Activated T-helper 1 cell treated with anti-CD3 and anti-CD28 coated beads, Interleukin-12 subunit alpha, Interleukin-12 subunit beta, Interleukin-2, Interleukin-4 antibody, amounts not matched to agents 30 ng/mL and 10 ng/mL and 1 ng/mL, durations not matched to agents 14 hours and 24 hours and 36 hours (primary cell): ENCODE data around the gene ZNF337. TPM values are rescaled to one million over a fixed set of nuclear protein-coding genes. Genes with fewer than 3 reads are reported as not detected.
"Not testable (repeated sequence)": the region's sequence is repeated elsewhere in the genome, so short reads cannot be mapped to it uniquely, and the experiment has no call there.

Experiments used
- DNase-seq: peaks from one replicate; pipeline ENCODE4 v3.0.0; 2021; ENCODE audit warnings: low spot score
- H3K27ac Mint-ChIP-seq: one replicate; pipeline ENCODE4 v1.8.0; 2021; ENCODE audit warnings: mild to moderate bottlenecking, mixed read lengths
- H3K27me3 Mint-ChIP-seq: one replicate; pipeline ENCODE4 v1.8.0; 2022; ENCODE audit warnings: mild to moderate bottlenecking, moderate library complexity, mixed read lengths; ENCODE audit not compliant: insufficient read depth
- H3K36me3 Mint-ChIP-seq: one replicate; pipeline ENCODE4 v1.8.0; 2021; ENCODE audit warnings: low read depth, mixed read lengths
- H3K4me1 Mint-ChIP-seq: one replicate; pipeline ENCODE4 v1.8.0; 2021; ENCODE audit warnings: low read depth, mixed read lengths
- H3K4me3 Mint-ChIP-seq: one replicate; pipeline ENCODE4 v1.8.0; 2021; ENCODE audit warnings: mild to moderate bottlenecking, moderate library complexity, mixed read lengths
- H3K9me3 Mint-ChIP-seq: one replicate; pipeline ENCODE4 v1.8.0; 2021; ENCODE audit warnings: mixed read lengths
- intact Hi-C: fragments of 100-400 bp; cut with micrococcal nuclease; formaldehyde crosslinking; loops from one replicate; pipeline ENCODE4 v1.15.1; 2024
- total RNA-seq: library from RNA; stranded (reverse); gene quantifications from 2 replicates; pipeline ENCODE4 v1.2.3, GENCODE V29; 2022

ZNF337 gene
- total RNA-seq, 1 donor from 2014 or later: 13.9 TPM

DNA sequence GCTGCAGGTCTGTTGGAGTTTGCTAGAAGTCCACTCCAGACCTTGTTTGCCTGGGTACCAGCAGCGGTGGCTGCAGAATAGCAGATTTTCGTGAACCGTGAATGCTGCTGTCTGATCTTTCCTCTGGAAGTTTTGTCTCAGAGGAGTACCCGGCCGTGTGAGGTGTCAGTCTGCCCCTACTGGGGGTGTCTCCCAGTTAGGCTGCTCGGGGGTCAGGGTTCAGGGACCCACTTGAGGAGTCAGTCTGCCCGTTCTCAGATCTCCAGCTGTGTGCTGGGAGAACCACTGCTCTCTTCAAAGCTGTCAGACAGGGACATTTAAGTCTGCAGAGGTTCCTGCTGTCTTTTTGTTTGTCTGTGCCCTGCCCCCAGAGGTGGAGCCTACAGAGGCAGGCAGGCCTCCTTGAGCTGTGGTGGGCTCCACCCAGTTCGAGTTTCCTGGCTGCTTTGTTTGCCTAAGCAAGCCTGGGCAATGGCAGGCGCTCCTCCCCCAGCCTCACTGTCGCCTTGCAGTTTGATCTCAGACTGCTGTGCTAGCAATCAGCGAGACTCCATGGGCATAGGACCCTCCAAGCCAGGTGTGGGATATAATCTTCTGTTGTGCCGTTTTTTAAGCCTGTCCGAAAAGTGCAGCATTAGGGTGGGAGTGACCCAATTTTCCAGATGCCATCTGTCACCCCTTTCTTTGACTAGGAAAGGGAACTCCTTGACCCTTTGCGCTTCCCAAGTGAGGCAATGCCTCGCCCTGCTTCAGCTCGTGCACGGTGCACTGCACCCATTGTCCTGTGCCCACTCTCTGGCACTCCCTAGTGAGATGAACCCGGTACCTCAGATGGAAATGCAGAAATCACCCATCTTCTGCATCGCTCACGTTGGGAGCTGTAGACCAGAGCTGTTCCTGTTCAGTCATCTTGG, 22.5 kb upstream of the ZNF337 start:
- Mint-ChIP-seq H3K9me3 (peaks cover 15% of the 10 kb centered on the region), H3K4me3 (peak overlapping the region; percentile 2), H3K36me3 (peaks cover 12% of the 10 kb centered on the region), H3K4me1 (peaks cover 23% of the 10 kb centered on the region)
- H3K27me3 Mint-ChIP-seq, intact Hi-C loops, H3K27ac Mint-ChIP-seq: not testable (repeated sequence)
- peak; percentile 47 for DNase-seq

DNA sequence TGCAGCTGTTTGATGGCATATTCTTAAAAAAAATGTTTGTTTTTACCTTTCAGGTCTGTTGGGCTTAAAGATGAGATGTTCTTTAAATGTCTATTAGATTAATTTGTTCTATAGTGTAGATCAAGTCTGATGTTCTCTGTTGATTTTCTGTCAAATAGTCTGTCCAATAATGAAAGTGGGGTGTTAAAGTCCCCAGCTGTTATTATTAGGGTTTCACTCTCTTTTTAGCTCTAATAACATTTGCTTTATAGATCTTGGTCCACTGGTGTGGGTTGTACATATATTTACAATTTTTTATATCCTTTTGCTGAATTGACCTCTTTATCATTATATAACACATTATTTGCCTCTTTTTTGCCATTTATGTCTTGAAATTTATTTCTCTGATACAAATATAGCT, 11.0 kb upstream of the ZNF337 start:
- Mint-ChIP-seq H3K9me3 (peaks cover 38% of the 10 kb centered on the region), H3K27me3 (peaks cover 8% of the 10 kb centered on the region), H3K4me1 (peaks cover 37% of the 10 kb centered on the region), H3K36me3 (peaks cover 24% of the 10 kb centered on the region), H3K27ac (no peak overlapping the region), H3K4me3 (no peak overlapping the region)
- DNase-seq: no peak
- intact Hi-C loops: no loop called here

DNA sequence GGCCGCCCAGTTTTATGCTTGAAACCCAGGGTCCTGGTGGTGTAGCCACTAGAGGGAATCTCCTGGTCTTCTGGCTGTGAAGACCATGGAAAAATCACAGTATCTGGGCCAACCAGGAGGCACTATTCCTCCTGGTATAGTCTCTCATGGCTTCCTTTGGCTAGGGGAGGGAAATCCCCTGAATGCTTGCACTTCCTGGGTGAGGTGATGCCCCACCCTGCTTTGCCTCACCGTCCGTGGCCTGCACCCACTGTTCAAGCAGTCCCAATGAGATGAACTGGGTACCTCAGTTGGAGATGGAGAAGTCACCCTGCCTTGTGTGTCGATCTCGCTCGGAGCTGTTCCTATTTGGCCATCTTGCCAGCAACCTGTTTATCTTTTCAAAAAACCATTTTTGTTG, 10.1 kb upstream of the ZNF337 start:
- H3K4me3 Mint-ChIP-seq: peak overlapping the region; percentile 41

DNA sequence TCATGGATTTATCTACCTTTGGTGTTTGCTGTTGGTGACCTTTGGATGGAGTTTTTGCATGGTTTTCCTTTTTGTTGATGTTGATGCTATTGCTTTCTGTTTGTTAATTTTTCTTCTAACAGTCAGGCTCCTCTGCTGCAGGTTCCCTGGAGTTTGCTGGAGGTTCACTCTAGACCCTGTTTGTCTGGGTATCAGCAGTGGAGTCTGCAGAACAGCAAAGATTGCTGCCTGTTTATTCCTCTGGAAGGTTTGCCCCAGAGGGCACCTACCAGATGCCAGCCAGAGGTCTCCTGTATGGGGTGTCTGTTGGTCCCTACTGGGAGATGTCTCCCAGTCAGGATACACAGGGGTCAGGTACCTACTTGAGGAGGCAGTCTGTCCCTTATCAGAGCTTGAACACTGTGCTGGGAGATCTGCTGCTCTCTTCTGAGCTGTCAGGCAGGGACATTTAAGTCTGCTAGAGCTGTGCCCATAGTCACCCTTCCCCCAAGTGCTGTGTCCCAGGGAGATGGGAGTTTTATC, 9.2 kb upstream of the ZNF337 start:
- no peak overlapping the region for H3K27ac Mint-ChIP-seq
- H3K9me3 Mint-ChIP-seq: peaks cover 27% of the 10 kb centered on the region
- no peak overlapping the region for H3K4me3 Mint-ChIP-seq
- peaks cover 16% of the 10 kb centered on the region for H3K36me3 Mint-ChIP-seq
- intact Hi-C loops: no loop called here
- peaks cover 10% of the 10 kb centered on the region for H3K27me3 Mint-ChIP-seq
- no peak for DNase-seq
- peaks cover 37% of the 10 kb centered on the region for H3K4me1 Mint-ChIP-seq

More for the DNA sequence above, 10.1 kb upstream of the ZNF337 start:
- peak; percentile 28 for DNase-seq
- H3K36me3 Mint-ChIP-seq: peaks cover 21% of the 10 kb centered on the region
- peak overlapping the region; percentile 71 for H3K27ac Mint-ChIP-seq
- intact Hi-C loops: no loop called here
- peaks cover 31% of the 10 kb centered on the region for H3K9me3 Mint-ChIP-seq
- H3K4me1 Mint-ChIP-seq: peaks cover 37% of the 10 kb centered on the region
- peaks cover 10% of the 10 kb centered on the region for H3K27me3 Mint-ChIP-seq

DNA sequence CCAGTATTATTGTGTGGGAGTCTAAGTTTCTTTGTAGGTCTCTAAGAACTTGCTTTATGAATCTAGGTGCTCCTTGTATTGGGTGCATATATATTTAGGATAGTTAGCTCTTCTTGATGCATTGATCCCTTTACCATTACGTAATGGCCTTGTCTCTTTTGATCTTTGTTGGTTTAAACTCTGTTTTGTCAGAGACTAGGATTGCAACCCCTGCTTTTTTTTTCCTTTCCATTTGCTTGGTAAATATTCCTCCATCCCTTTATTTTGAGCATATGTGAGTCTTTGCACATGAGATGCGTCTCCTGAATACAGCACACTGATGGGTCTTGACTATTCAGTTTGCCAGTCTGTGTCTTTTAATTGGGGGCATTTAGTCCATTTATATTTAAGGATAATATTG, 7.7 kb upstream of the ZNF337 start:
- H3K36me3 Mint-ChIP-seq: peaks cover 26% of the 10 kb centered on the region
- H3K27me3 Mint-ChIP-seq: peaks cover 12% of the 10 kb centered on the region
- DNase-seq, intact Hi-C loops, H3K4me3 Mint-ChIP-seq, H3K27ac Mint-ChIP-seq: not testable (repeated sequence)
- H3K9me3 Mint-ChIP-seq: peaks cover 39% of the 10 kb centered on the region
- peaks cover 37% of the 10 kb centered on the region for H3K4me1 Mint-ChIP-seq

DNA sequence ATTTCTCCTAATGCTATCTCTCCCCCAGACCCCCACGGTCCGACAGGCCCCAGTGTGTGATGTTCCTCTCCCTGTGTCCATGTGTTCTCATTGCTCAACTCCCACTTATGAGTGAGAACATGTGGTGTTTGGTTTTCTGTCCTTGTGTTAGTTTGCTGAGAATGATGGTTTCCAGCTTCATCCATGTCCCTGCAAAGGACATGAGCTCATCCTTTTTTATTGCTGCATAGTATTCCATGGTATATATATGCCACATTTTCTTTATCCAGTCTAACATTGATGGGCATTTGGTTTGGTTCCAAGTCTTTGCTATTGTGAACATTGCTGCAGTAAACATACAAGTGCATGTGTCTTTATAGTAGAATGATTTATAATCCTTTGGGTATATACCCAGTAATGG, 4.2 kb upstream of the ZNF337 start:
- DNase-seq, intact Hi-C loops, H3K27ac Mint-ChIP-seq: not testable (repeated sequence)
- Mint-ChIP-seq H3K4me3 (peak overlapping the region; percentile 5), H3K9me3 (peaks cover 42% of the 10 kb centered on the region), H3K27me3 (peaks cover 12% of the 10 kb centered on the region), H3K4me1 (peaks cover 25% of the 10 kb centered on the region), H3K36me3 (peaks cover 17% of the 10 kb centered on the region)

DNA sequence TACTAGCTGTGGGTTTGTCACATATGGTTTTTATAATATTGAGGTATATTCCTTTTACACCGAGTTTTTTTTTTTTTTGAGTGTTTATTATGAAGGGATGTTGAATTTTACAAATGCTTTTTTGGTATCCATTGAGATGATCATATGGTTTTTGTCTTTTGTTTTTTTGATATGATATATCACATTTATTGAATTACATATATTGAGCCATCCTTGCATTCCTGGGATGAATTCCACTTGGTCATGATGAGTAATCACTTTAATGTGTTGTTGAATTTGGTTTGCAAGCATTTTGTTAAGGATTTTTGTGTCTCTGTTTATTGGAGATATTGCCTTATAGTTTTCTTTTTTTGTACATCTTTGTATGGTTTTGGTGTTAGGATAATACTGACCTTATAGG, 3.3 kb upstream of the ZNF337 start:
- Mint-ChIP-seq H3K36me3 (peaks cover 16% of the 10 kb centered on the region), H3K9me3 (peaks cover 39% of the 10 kb centered on the region), H3K4me1 (peaks cover 19% of the 10 kb centered on the region), H3K27me3 (peaks cover 10% of the 10 kb centered on the region), H3K27ac (no peak overlapping the region), H3K4me3 (no peak overlapping the region)
- no peak for DNase-seq
- intact Hi-C loops: loop anchor here (5.0 kb wide), 3 partner anchors 293 to 503 kb away; partner anchors contain the start of genes ENTPD6, GINS1 and PYGB

DNA sequence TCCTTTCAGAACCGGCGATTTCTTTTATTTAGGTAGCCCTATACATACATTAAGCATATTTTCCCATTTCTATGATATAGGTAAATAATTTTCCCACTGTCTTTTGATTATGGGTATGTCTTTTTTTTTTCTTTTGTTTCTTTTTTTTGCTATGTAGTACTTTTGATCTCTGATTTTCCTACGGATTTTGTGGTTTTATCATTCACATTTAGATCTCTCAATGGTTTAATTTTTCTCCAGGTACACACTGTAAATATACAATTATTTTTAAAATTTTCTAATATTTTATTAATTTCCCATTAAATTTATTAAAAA, 436 bp upstream of the ZNF337 start:
- Mint-ChIP-seq H3K4me1 (peaks cover 28% of the 10 kb centered on the region), H3K4me3 (peak overlapping the region; percentile 91), H3K27ac (peak overlapping the region; percentile 93), H3K36me3 (peaks cover 17% of the 10 kb centered on the region), H3K9me3 (peaks cover 25% of the 10 kb centered on the region), H3K27me3 (peaks cover 3% of the 10 kb centered on the region)
- intact Hi-C loops: loop anchor here (2.0 to 5.0 kb wide), 5 partner anchors 112 to 500 kb away; partner anchors contain the start of genes ENTPD6, GINS1, NINL and PYGB
- DNase-seq: no peak

DNA sequence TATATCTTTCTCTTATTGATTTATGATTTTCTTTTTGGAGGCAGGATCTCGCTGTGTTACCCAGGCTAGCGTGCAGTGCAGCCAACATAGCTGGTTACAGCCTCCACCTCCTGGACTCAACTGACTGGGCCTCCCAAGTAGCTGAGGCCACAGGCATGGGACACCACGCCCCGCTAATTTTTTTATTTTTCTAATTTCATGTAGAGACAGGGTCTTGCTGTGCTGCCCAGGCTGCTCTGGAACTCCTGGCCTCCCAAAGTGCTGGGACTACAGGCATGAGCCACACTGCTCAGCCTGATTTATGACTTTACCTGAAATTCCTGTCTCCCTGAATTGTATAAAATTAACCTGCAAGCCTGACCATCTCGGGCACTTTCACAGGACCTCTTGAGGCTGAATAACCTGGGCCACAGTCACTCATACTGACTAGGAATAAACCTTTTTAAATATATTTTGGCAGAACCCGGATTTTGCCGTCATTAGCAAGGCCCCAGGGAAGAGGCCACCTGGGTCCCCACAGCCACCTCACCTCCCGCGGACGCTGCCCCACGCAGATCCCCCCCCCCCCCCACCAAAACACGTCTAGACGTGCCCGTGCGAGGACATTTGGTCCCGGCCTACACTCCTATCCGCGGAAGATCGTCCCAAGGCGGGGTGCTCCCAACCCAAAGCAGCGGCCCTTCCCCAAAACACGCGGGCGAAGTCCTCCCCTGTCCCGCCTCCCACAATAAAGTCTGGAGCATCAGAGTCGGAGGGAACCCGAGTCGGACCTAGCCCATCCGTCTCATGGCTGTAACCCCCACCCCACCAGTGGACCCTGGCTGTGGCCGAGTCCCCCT, 902 bp downstream of the ZNF337 start:
- DNase-seq: no peak
- peaks cover 18% of the 10 kb centered on the region for H3K9me3 Mint-ChIP-seq
- H3K36me3 Mint-ChIP-seq: peaks cover 24% of the 10 kb centered on the region
- H3K4me1 Mint-ChIP-seq: peaks cover 34% of the 10 kb centered on the region
- peak overlapping the region; percentile 72 for H3K27ac Mint-ChIP-seq
- peak overlapping the region; percentile 91 for H3K4me3 Mint-ChIP-seq
- intact Hi-C loops: loop anchor here (1.0 to 5.0 kb wide), 9 partner anchors 56 to 746 kb away; partner anchors contain the start of genes ABHD12, CST7, ENTPD6 and GINS1
- H3K27me3 Mint-ChIP-seq: peaks cover 2% of the 10 kb centered on the region

DNA sequence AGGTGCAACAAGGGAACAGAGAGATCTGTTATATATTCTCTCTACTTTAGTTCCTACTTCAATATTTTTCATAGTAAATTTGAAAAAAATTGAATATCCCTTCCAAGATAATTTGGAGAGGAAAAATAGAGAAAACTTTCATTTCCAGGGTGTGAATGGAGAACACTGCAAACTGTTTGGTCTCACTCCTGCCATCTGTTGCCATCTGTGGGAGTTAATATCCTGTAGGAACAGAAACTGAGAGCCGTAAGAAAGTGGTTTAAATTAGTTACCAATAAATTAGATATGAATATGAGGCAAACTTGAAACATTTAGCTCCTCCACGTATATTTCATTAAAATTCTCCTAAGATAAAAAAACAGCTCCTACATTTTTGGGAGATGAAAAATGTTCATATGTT, 4.2 kb downstream of the ZNF337 start:
- Mint-ChIP-seq H3K9me3 (no peaks in the 10 kb centered on the region), H3K4me1 (peaks cover 17% of the 10 kb centered on the region), H3K4me3 (no peak overlapping the region), H3K36me3 (peaks cover 18% of the 10 kb centered on the region), H3K27ac (no peak overlapping the region), H3K27me3 (no peaks in the 10 kb centered on the region)
- DNase-seq: no peak
- intact Hi-C loops: no loop called here

DNA sequence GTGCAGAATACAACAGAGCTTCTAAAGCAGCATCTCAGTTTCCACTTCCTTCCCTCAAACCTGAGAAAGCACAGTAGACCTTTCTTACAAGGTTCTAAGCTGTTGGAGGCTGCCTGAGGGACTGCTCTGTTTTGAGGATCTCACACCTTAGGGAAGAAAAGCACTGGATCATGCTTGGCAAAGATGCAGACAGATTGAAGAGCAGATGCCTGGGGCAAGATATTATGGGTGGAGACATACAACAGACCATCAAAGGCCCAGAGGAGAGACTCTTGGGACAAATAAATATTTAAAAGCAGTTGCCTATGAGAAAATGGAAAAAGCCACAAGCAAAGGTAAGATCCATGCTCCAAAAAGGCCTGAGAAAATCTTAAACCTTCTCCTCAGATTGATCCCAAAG, 6.2 kb downstream of the ZNF337 start:
- H3K4me3 Mint-ChIP-seq: no peak overlapping the region
- H3K27me3 Mint-ChIP-seq: no peaks in the 10 kb centered on the region
- DNase-seq: no peak
- no peak overlapping the region for H3K27ac Mint-ChIP-seq
- H3K36me3 Mint-ChIP-seq: peaks cover 18% of the 10 kb centered on the region
- intact Hi-C loops: no loop called here
- H3K9me3 Mint-ChIP-seq: no peaks in the 10 kb centered on the region
- H3K4me1 Mint-ChIP-seq: peaks cover 15% of the 10 kb centered on the region

DNA sequence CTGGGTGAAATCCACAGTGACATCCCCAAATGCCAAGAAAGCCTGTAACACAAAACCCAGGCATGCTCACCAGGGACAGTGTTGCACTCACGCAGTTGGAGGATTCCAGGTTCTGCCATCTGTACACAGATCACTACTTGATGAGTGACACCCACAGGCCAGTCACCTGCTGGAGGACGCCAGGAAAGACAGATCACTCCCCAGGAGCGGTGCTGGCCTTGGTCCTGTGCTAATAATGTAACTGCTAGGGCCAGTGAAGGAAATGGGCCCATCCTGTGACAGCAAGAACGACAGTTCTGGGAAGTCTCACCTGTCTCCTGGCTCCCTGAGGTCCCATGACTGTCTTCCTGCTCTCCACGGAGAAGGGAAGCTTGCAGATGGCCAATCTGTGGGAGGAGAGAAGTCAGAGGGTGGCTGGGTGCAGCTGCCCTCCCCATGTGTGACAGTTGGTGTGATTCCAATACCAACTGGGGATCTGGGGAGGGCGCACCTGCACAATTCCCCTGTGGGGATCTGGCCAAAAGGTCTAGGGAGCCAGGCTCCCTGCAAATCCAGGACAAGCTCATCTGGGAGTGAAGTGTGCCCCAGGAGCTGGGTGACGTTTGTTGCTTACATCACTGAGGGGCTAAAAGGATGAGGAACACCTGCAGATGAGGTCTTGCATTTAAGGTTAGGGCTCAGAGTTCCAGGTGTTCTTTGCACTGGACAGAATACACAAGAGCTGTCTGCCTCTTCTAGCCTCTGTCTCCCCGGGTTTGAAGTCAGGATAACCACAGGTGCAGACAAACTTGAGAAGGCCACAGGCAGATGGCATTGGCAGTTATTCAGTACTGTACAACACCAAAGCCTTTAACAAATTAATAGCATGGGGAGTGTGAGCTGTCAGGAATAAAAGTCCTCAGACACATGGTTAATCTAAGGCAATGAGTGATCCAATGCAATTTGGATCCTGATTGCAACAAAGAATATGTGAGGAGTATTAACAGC, 10.3 kb downstream of the ZNF337 start:
- H3K4me3 Mint-ChIP-seq: no peak overlapping the region
- peaks cover 6% of the 10 kb centered on the region for H3K4me1 Mint-ChIP-seq
- no peak overlapping the region for H3K27ac Mint-ChIP-seq
- H3K27me3 Mint-ChIP-seq: no peaks in the 10 kb centered on the region
- peaks cover 34% of the 10 kb centered on the region for H3K36me3 Mint-ChIP-seq
- intact Hi-C loops: no loop called here
- no peak for DNase-seq
- no peaks in the 10 kb centered on the region for H3K9me3 Mint-ChIP-seq
